ENCODE results near the gene CCDC63. TPM values are rescaled to one million over a fixed set of nuclear protein-coding genes. Genes with fewer than 3 reads are reported as not detected.

Gene CCDC63
- total and polyA plus RNA-seq, 2 donors (not counting 1 experiment from before 2014, with no cell fraction given): not detected

- Histone ChIP-seq H3K27ac (ENCODE audit: insufficient read depth, low read length) (no peak overlapping the region), H4K20me1 (ENCODE audit: control insufficient read depth, extremely low read depth, insufficient read depth, low read length) (no peaks in the 10 kb centered on the region), H3K27me3 (ENCODE audit: control insufficient read depth, insufficient read depth, low read length) (no peaks in the 10 kb centered on the region), H3K4me2 (ENCODE audit: extremely low read depth, insufficient read depth, low read length) (no peak overlapping the region), H3K4me3 (replicated peaks in 1 of 4; ENCODE audit: control extremely low read depth in 1 of 4, insufficient read depth in 1 of 4, low read depth in 3 of 4, low read length in 4 of 4) (no peak overlapping the region), H3K4me1 (ENCODE audit: control insufficient read depth, extremely low read depth, insufficient read depth, low read length) (no peaks in the 10 kb centered on the region), H3K9me3 (ENCODE audit: control insufficient read depth, insufficient read depth, low read depth, low read length) (no peaks in the 10 kb centered on the region), H3K36me3 (ENCODE audit: control insufficient read depth, insufficient read depth, low read length) (no peaks in the 10 kb centered on the region), H2AFZ (ENCODE audit: low read length) (no peak overlapping the region), H3K79me2 (ENCODE audit: control insufficient read depth, insufficient read depth, low read length) (no peaks in the 10 kb centered on the region), H3K9ac (ENCODE audit: insufficient read depth, low read length) (no peak overlapping the region)
- no peak for TF ChIP-seq EZH2 (IDR thresholded peaks at IDR 0.05; ENCODE audit: low read length, missing control alignments)
- TF ChIP-seq CTCF (conservative IDR thresholded peaks at IDR 0.05 in 1 of 2, IDR thresholded peaks at IDR 0.05 in 1 of 2; ENCODE audit: low read depth in 1 of 2, low read length in 2 of 2): no peak
- DNase-seq (ENCODE audit: low read depth in 2 of 2): no peak
These were observed 61.8 kb downstream of the CCDC63 start for GRCh38 chr12:110908377-110909152.

DNA sequence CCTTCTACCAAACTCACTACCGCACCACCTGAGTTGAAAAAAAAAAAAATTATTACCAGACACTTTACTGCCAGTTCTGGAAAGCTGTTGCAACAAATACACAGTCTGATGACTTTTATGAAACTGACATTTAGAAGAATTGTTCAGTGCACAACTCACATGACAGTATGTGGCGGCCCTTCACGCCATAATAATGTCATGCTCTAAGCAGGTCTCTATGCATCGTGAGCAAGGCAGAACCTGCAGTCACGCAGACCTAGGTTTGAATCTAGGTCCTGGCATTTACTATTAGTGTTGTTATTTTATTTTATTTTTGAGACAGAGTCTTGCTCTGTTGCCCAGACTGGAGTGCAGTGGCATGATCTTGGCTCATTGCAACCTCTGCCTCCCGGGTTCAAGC, 65.5 kb downstream of the CCDC63 start:
- Histone ChIP-seq H3K27me3 (ENCODE audit: control insufficient read depth, insufficient read depth, low read length) (no peaks in the 10 kb centered on the region), H3K4me3 (replicated peaks in 1 of 4; ENCODE audit: control extremely low read depth in 1 of 4, insufficient read depth in 1 of 4, low read depth in 3 of 4, low read length in 4 of 4) (no peak overlapping the region), H3K4me2 (ENCODE audit: extremely low read depth, insufficient read depth, low read length) (no peak overlapping the region), H3K36me3 (ENCODE audit: control insufficient read depth, insufficient read depth, low read length) (no peaks in the 10 kb centered on the region), H3K9ac (ENCODE audit: insufficient read depth, low read length) (no peak overlapping the region), H2AFZ (ENCODE audit: low read length) (no peak overlapping the region), H4K20me1 (ENCODE audit: control insufficient read depth, extremely low read depth, insufficient read depth, low read length) (no peaks in the 10 kb centered on the region), H3K9me3 (ENCODE audit: control insufficient read depth, insufficient read depth, low read depth, low read length) (no peaks in the 10 kb centered on the region), H3K4me1 (ENCODE audit: control insufficient read depth, extremely low read depth, insufficient read depth, low read length) (no peaks in the 10 kb centered on the region), H3K27ac (ENCODE audit: insufficient read depth, low read length) (no peak overlapping the region), H3K79me2 (ENCODE audit: control insufficient read depth, insufficient read depth, low read length) (no peaks in the 10 kb centered on the region)
- DNase-seq (ENCODE audit: low read depth in 2 of 2): no peak
- TF ChIP-seq EZH2 (IDR thresholded peaks at IDR 0.05; ENCODE audit: low read length, missing control alignments) (no peak), CTCF (conservative IDR thresholded peaks at IDR 0.05 in 1 of 2, IDR thresholded peaks at IDR 0.05 in 1 of 2; ENCODE audit: low read depth in 1 of 2, low read length in 2 of 2) (no peak)

DNA sequence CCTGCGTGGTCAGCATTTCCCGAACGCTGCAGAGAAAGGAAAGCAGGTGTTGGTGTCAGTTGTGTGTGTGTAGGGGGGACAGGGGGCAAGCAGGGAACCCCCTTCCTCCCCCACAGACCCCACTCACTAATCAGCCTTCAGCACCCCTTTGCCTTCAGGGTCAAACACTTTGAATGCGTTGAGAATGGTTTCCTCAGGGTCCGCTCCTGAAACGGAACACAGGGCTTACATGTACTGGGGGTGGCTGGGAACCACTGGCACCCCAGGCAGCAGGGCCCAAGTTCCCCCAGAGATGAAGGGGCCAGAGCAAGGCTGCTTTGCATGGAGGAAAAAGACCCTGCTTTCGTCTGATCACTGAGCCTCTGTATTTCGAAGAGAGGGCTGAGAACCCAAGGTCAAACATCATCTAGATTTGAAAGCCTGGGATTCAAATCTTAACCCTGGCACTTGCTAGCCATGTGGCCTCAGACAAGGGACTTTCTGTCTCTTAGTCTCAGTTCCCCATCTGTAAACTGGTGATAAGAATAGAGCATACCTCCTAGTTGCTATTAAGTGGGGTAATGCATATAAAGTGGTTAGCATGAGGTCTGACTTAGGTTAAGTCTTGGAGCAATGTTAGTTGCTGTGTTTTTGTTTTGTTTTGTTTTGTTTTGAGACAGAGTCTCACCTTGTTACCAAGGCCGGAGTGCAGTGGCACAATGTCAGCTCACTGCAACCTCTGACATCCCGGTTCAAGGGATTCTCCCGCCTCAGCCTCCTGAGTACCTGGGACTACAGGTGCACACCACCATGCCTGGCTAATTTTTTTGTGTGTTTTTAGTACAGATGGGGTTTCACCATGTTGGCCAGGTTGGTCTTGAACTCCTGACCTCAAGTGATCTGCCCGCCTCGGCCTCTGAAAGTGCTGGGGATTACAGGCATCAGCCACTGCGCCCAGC, 66.6 kb downstream of the CCDC63 start:
- no peaks in the 10 kb centered on the region for H3K9me3 ChIP-seq (ENCODE audit: control insufficient read depth, insufficient read depth, low read depth, low read length)
- no peak for TF ChIP-seq EZH2 (IDR thresholded peaks at IDR 0.05; ENCODE audit: low read length, missing control alignments)
- TF ChIP-seq CTCF (conservative IDR thresholded peaks at IDR 0.05 in 1 of 2, IDR thresholded peaks at IDR 0.05 in 1 of 2; ENCODE audit: low read depth in 1 of 2, low read length in 2 of 2): no peak
- DNase-seq (ENCODE audit: low read depth in 2 of 2): no peak

More for the DNA sequence above, 66.6 kb downstream of the CCDC63 start:
- Histone ChIP-seq H3K79me2 (ENCODE audit: control insufficient read depth, insufficient read depth, low read length) (no peaks in the 10 kb centered on the region), H3K27ac (ENCODE audit: insufficient read depth, low read length) (no peak overlapping the region), H3K4me1 (ENCODE audit: control insufficient read depth, extremely low read depth, insufficient read depth, low read length) (no peaks in the 10 kb centered on the region), H3K36me3 (ENCODE audit: control insufficient read depth, insufficient read depth, low read length) (no peaks in the 10 kb centered on the region), H3K27me3 (ENCODE audit: control insufficient read depth, insufficient read depth, low read length) (no peaks in the 10 kb centered on the region), H3K9ac (ENCODE audit: insufficient read depth, low read length) (no peak overlapping the region), H2AFZ (ENCODE audit: low read length) (no peak overlapping the region), H3K4me2 (ENCODE audit: extremely low read depth, insufficient read depth, low read length) (no peak overlapping the region), H4K20me1 (ENCODE audit: control insufficient read depth, extremely low read depth, insufficient read depth, low read length) (no peaks in the 10 kb centered on the region), H3K4me3 (replicated peaks in 1 of 4; ENCODE audit: control extremely low read depth in 1 of 4, insufficient read depth in 1 of 4, low read depth in 3 of 4, low read length in 4 of 4) (no peak overlapping the region)

Measured in fibroblast of lung (primary cell).